Tibial nerve (tissue), 4 donors: ENCODE measurements around the gene RAB1A.

ENCODE experiments used
- EP300 ChIP-seq, 2 donors: sonication (generic); formaldehyde crosslinking; IDR thresholded peaks; one replicate each; pipeline ENCODE4 v1.6.1; 2017; ENCODE audit warnings: antibody characterized with exemption in 2 of 2, mild to moderate bottlenecking in 1 of 2
- POLR2A ChIP-seq, 2 donors: fragments of 450-650 bp; IDR thresholded peaks; one replicate each; pipeline ENCODE4 v1.6.1; 2017; ENCODE audit warnings: antibody characterized with exemption in 2 of 2, mild to moderate bottlenecking in 2 of 2, moderate library complexity in 2 of 2
- TF ChIP-seq, protein P1 (sequence below), 5 experiments: fragments of 200-600 bp in 3 of 5; fragments of 450-650 bp in 2 of 5; sonication (generic) in 3 of 5; IDR thresholded peaks; one replicate each; pipeline ENCODE4 v1.5.1; 2016 to 2019; ENCODE audit warnings: antibody characterized with exemption in 5 of 5, mild to moderate bottlenecking in 3 of 5, moderate library complexity in 2 of 5

DNA sequence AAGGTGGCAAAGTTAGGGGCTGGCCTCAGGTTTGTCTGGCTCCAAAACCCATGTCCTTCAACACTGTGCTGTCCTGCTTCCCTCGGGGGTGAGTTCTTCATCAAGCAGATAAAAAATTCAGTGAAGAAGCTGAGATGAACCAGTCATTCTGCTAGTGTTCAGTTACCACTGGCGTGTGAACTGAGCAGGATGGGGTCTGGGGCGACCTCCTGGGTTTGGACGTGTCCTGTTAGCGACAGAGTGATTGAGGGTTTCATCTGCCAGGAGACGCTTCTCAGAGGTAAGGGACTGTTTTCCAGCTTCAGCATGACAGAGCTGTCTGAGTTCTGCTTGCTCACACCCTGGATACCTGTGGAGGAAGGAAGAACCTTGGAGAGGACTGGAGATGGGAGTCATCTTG lies 59.0 kb downstream of the RAB1A start:
- TF ChIP-seq, protein P1, sequence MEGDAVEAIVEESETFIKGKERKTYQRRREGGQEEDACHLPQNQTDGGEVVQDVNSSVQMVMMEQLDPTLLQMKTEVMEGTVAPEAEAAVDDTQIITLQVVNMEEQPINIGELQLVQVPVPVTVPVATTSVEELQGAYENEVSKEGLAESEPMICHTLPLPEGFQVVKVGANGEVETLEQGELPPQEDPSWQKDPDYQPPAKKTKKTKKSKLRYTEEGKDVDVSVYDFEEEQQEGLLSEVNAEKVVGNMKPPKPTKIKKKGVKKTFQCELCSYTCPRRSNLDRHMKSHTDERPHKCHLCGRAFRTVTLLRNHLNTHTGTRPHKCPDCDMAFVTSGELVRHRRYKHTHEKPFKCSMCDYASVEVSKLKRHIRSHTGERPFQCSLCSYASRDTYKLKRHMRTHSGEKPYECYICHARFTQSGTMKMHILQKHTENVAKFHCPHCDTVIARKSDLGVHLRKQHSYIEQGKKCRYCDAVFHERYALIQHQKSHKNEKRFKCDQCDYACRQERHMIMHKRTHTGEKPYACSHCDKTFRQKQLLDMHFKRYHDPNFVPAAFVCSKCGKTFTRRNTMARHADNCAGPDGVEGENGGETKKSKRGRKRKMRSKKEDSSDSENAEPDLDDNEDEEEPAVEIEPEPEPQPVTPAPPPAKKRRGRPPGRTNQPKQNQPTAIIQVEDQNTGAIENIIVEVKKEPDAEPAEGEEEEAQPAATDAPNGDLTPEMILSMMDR (IDR thresholded peaks at IDR 0.05) = no peak
- TF ChIP-seq POLR2A (IDR thresholded peaks at IDR 0.05) (no peak), EP300 (IDR thresholded peaks at IDR 0.05) (no peak)
